HS-5 (cell line): Measurements from ENCODE around the gene ITIH6.

ENCODE experiments used
- DNase-seq: peaks from one replicate; pipeline ENCODE4 v3.0.0-alpha.2; 2012; ENCODE audit warnings: low read depth

Gene ITIH6

GRCh38 chrX:54715621-54716020 lies 82.4 kb downstream of the ITIH6 start:
- no peak for DNase-seq

- no peak for DNase-seq
Observed at GRCh38 chrX:54714424-54714823, 83.6 kb downstream of the ITIH6 start.

DNA sequence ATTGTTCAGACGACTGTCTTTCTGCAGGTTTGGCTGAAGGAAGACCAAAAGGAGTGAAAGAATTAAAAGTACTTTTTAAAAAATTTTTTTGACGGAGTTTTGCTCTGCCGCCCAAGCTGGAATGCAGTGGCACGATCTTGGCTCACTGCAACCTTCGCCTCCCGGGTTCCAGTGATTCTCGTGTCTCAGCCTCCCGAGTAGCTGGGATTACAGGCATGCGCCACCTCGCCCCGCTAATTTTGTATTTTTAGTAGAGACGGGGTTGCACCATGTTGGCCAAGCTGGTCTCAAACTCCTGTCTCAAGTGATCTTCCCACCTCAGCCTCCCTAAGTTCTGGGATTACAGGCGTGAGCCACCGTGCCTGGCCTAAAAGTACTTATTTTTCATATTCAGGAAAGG lies 86.3 kb downstream of the ITIH6 start:
- no peak for DNase-seq

DNA sequence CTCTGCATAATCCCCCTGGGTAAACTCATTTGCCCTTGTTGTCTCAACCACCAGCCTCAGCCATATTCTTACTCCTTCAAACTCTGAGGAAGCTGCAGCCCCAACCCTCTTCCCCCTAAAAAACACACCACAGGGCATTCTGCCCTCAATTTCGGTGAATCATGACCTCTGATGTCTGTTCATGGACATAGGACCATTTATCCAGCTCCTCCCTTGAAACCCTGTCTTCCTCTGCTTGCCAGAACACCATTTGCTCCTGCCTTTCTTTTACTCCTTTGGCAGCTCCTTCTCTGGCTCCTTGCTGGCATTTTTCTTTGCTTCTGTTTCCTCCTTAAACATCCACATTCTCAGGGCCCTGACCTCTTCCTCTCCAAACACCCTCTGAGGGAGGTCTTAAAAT lies 87.1 kb downstream of the ITIH6 start:
- DNase-seq = no peak

- DNase-seq = no peak
Observed at GRCh38 chrX:54708404-54708803, 89.7 kb downstream of the ITIH6 start.
